Measurements from ENCODE around the gene TAS2R43.
"Not testable (repeated sequence)": the region's sequence is repeated elsewhere in the genome, so short reads cannot be mapped to it uniquely, and the experiment has no call there.

The TAS2R43 gene

GRCh38 chr12:11078246-11078645 is 13.9 kb downstream of the TAS2R43 start:
- no peak overlapping the region for H3K4me3 ChIP-seq (ENCODE audit: low read depth, low read length)
- no peak for TF ChIP-seq CTCF (IDR thresholded peaks at IDR 0.05; ENCODE audit: insufficient read depth, low read depth, low read length, missing control alignments)

GRCh38 chr12:11075642-11076041 is 16.5 kb downstream of the TAS2R43 start:
- no peak overlapping the region for H3K4me3 ChIP-seq (ENCODE audit: low read depth, low read length)
- no peak for TF ChIP-seq CTCF (IDR thresholded peaks at IDR 0.05; ENCODE audit: insufficient read depth, low read depth, low read length, missing control alignments)
- no peak for DNase-seq (ENCODE audit: low read depth)

More at GRCh38 chr12:11078246-11078645, 13.9 kb downstream of the TAS2R43 start:
- no peak for DNase-seq (ENCODE audit: low read depth)

DNA sequence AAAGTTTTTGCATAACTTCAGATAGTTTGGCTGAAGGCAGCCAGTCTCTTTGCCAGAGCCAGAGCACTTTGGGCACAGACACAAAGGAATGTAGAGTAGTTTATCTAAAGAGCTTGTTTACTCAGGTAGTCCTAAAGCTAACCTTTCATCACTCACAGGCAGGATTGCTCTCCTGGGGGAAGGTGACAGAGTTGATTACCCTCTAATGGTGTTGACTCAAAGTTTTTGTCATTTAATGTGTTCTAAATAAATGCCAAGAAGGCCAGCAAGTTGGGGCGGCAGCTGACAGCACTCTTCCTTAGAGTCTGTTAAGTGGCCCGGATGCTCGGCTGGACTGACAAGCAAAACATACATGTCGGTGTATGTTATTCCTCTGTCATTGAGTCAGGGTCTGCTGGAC is 20.7 kb downstream of the TAS2R43 start:
- no peak for DNase-seq (ENCODE audit: low read depth)
- TF ChIP-seq CTCF (IDR thresholded peaks at IDR 0.05; ENCODE audit: insufficient read depth, low read depth, low read length, missing control alignments) = no peak
- H3K4me3 ChIP-seq (ENCODE audit: low read depth, low read length) = no peak overlapping the region

DNA sequence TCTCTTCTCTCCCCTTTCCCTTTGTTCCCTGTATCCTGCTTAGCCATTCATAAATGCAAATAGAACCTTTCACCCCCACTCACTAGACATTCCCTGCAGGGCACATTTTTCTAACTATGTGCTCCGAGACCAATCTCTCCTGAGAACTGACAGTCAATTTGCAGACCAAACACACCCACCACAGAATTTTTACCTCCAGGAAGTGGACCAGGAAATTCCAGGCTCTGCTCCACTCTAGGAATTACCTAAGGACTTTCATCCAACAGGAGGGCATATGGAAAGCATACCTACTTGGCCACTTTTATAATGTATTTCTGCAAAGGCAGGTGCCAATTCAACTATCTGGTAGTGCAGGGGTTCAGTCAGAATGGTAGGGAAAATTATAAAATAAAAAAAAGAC is 21.1 kb downstream of the TAS2R43 start:
- DNase-seq (ENCODE audit: low read depth) = no peak
- TF ChIP-seq CTCF (IDR thresholded peaks at IDR 0.05; ENCODE audit: insufficient read depth, low read depth, low read length, missing control alignments) = no peak
- no peak overlapping the region for H3K4me3 ChIP-seq (ENCODE audit: low read depth, low read length)

- H3K4me3 ChIP-seq (ENCODE audit: low read depth, low read length) = no peak overlapping the region
- no peak for TF ChIP-seq CTCF (IDR thresholded peaks at IDR 0.05; ENCODE audit: insufficient read depth, low read depth, low read length, missing control alignments)
These were observed 22.2 kb downstream of the TAS2R43 start for GRCh38 chr12:11069854-11070365.

DNA sequence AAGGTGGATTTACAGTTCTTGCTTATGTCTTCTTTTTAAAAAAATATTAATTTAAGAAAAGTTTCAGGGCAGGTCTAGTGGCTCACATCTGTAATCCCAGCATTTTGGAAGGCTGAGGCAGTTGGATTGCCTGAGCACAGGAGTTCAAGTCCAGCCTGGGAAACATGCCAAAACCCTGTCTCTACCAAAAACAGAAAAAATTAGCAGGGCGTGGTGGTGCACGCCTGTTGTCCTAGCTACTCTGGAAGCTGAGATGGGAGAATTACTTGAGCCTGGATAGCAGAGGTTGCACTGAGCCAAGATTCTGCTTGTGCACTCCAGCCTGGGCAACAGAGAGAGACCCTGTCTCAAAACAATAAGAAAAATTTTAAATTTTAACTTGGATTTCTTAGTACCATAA is 24.6 kb downstream of the TAS2R43 start:
- DNase-seq (ENCODE audit: low read depth) = no peak
- no peak for TF ChIP-seq CTCF (IDR thresholded peaks at IDR 0.05; ENCODE audit: insufficient read depth, low read depth, low read length, missing control alignments)

More at GRCh38 chr12:11069854-11070365, 22.2 kb downstream of the TAS2R43 start:
- DNase-seq (ENCODE audit: low read depth) = no peak

GRCh38 chr12:11062194-11062593 is 29.9 kb downstream of the TAS2R43 start, which contains the start of gene TAS2R46:
TAS2R46 (minus strand) TSS chr12:11062294; CDS start chr12:11062294, 0 bp downstream.
- not testable (repeated sequence) for H3K4me3 ChIP-seq (ENCODE audit: low read depth, low read length); DNase-seq (ENCODE audit: low read depth)

More for the DNA sequence above, 24.6 kb downstream of the TAS2R43 start:
- no peak overlapping the region for H3K4me3 ChIP-seq (ENCODE audit: low read depth, low read length)
